Liver (tissue), 3 donors: ENCODE results near the gene ZNF536.

Source experiments
- EGR1 ChIP-seq, 2 donors: IDR thresholded peaks; 2 replicates each; pipeline ENCODE4 v1.6.1; 2016 to 2018; ENCODE audit warnings: antibody characterized with exemption in 2 of 2, low read depth in 2 of 2
- HNF4G ChIP-seq: IDR thresholded peaks from 2 replicates; pipeline ENCODE4 v1.6.1; 2016; ENCODE audit warnings: antibody characterized with exemption
- JUND ChIP-seq, 2 donors: IDR thresholded peaks; 2 replicates each; pipeline ENCODE4 v1.6.1; 2016; ENCODE audit warnings: antibody characterized with exemption in 2 of 2
- MAX ChIP-seq: IDR thresholded peaks from 2 replicates; pipeline ENCODE4 v1.6.1; 2016; ENCODE audit warnings: antibody characterized with exemption
- RAD21 ChIP-seq, 2 donors: IDR thresholded peaks; 2 replicates each; pipeline ENCODE4 v1.6.1; 2016; ENCODE audit warnings: antibody characterized with exemption in 2 of 2, mild to moderate bottlenecking in 2 of 2
- REST ChIP-seq: IDR thresholded peaks from 2 replicates; pipeline ENCODE4 v1.6.1; 2016; ENCODE audit warnings: antibody characterized with exemption, mild to moderate bottlenecking
- RXRA ChIP-seq, 2 donors: IDR thresholded peaks; 2 replicates each; pipeline ENCODE4 v1.6.1; 2017 to 2018; ENCODE audit warnings: antibody characterized with exemption in 2 of 2, mild to moderate bottlenecking in 1 of 2
- SP1 ChIP-seq: IDR thresholded peaks from 2 replicates; pipeline ENCODE4 v1.6.1; 2018; ENCODE audit warnings: antibody characterized with exemption, mild to moderate bottlenecking
- YY1 ChIP-seq: IDR thresholded peaks from 2 replicates; pipeline ENCODE4 v1.6.1; 2016; ENCODE audit warnings: antibody characterized with exemption, mild to moderate bottlenecking
- TF ChIP-seq, protein P1 (sequence below): fragments of 150-350 bp; IDR thresholded peaks from 2 replicates; pipeline ENCODE4 v1.5.1; 2017; ENCODE audit warnings: improper control_type of control experiment, low read depth, low read length; ENCODE audit not compliant: missing input control
- TF ChIP-seq, protein P2 (sequence below): IDR thresholded peaks from 2 replicates; pipeline ENCODE4 v1.6.1; 2016; ENCODE audit warnings: antibody characterized with exemption
- donor health status: healthy.
- donor health status: healthy.

- TF ChIP-seq, protein P1, sequence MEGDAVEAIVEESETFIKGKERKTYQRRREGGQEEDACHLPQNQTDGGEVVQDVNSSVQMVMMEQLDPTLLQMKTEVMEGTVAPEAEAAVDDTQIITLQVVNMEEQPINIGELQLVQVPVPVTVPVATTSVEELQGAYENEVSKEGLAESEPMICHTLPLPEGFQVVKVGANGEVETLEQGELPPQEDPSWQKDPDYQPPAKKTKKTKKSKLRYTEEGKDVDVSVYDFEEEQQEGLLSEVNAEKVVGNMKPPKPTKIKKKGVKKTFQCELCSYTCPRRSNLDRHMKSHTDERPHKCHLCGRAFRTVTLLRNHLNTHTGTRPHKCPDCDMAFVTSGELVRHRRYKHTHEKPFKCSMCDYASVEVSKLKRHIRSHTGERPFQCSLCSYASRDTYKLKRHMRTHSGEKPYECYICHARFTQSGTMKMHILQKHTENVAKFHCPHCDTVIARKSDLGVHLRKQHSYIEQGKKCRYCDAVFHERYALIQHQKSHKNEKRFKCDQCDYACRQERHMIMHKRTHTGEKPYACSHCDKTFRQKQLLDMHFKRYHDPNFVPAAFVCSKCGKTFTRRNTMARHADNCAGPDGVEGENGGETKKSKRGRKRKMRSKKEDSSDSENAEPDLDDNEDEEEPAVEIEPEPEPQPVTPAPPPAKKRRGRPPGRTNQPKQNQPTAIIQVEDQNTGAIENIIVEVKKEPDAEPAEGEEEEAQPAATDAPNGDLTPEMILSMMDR = no peak
- TF ChIP-seq REST (no peak), MAX (no peak), RAD21 (IDR thresholded peaks at IDR 0.05) (no peak), SP1 (no peak), RXRA (IDR thresholded peaks at IDR 0.05) (no peak), EGR1 (IDR thresholded peaks at IDR 0.05; ENCODE audit: low read depth in 2 of 2) (no peak), HNF4G (no peak), JUND (IDR thresholded peaks at IDR 0.05) (no peak), YY1 (no peak)
- TF ChIP-seq, protein P2, sequence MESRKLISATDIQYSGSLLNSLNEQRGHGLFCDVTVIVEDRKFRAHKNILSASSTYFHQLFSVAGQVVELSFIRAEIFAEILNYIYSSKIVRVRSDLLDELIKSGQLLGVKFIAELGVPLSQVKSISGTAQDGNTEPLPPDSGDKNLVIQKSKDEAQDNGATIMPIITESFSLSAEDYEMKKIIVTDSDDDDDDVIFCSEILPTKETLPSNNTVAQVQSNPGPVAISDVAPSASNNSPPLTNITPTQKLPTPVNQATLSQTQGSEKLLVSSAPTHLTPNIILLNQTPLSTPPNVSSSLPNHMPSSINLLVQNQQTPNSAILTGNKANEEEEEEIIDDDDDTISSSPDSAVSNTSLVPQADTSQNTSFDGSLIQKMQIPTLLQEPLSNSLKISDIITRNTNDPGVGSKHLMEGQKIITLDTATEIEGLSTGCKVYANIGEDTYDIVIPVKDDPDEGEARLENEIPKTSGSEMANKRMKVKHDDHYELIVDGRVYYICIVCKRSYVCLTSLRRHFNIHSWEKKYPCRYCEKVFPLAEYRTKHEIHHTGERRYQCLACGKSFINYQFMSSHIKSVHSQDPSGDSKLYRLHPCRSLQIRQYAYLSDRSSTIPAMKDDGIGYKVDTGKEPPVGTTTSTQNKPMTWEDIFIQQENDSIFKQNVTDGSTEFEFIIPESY = no peak
Observed at GRCh38 chr19:30497034-30497433, 124.8 kb downstream of the ZNF536 start.
